ENCODE results near the gene TRMO.

TRMO gene

DNA sequence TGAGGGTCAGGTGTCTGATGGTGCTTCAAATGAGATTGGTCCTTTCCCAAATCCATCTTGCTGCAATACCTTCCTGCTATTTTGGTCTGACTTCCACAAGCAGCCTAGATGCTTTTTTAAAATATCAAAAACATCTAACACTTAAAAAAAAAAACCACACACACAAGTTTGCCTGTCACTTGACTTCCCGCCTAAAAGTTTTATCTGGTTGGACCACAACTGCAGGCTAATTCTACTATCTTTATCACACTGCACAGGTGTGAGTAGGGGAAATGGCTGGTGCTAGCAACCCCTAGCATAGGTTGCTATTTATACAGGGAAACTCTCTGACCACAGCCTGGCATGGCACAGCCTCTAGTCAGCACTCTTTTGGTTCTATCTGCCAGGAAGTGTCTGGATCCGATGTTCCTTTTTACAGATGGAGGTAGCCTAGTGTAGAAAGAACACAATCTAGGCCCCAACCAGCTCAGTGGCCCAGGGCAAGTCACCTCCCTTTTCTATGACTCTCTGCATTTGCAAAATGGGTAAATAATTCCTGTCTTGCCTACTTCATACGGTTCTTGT lies 15.9 kb upstream of the TRMO start, which contains the start of gene HEMGN:
Gene HEMGN, minus strand, starts transcription at position 92 of the 564 bp plus-strand sequence. Its CDS starts 36 bp downstream, at position 56.
- DNase-seq (ENCODE audit: low spot score): peak; percentile 94

- peak; percentile 55 for DNase-seq (ENCODE audit: low spot score)
These were observed 14.7 kb upstream of the TRMO start for GRCh38 chr9:97936998-97937397.

GRCh38 chr9:97935276-97935675 lies 13.0 kb upstream of the TRMO start:
- peak; percentile 23 for DNase-seq (ENCODE audit: low spot score)

DNA sequence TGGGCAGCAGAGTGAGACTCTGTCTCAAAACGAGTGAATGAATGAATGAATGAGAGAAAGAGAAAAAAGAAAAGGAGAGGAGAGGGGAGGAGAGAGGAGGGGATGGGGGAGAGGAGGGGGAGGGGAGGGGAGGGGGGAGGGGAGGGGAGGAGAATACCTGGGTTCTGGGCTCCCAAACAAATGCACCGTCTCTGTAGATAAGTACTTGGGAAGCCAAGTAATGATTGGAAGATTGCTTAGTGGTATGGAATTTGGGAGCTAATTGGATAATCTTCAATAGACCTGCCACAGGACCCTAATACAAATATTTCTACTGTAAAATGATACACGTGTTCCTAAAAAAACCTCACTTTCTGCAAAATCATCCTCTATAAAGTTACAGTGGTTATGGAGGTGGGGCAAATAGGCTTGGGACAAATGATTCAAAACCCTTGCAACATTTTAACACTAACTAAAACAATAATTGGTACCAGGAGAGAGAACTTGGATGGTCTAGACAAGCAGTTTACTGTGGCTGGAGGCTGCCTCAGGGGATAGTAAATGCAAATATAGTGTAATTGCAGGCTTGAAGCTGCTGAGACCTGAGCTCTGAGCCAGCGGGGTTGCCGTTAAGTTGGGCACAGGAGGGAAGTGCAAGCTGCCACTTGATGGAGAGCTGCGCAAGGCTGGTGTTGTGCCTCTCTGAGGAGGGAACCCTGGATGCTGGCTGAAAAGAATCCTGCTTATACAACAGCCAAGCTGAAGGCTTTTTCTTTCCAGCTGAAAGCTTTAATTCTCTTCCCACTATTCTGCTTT lies 12.2 kb upstream of the TRMO start:
- DNase-seq (ENCODE audit: low spot score): peak; percentile 47

DNA sequence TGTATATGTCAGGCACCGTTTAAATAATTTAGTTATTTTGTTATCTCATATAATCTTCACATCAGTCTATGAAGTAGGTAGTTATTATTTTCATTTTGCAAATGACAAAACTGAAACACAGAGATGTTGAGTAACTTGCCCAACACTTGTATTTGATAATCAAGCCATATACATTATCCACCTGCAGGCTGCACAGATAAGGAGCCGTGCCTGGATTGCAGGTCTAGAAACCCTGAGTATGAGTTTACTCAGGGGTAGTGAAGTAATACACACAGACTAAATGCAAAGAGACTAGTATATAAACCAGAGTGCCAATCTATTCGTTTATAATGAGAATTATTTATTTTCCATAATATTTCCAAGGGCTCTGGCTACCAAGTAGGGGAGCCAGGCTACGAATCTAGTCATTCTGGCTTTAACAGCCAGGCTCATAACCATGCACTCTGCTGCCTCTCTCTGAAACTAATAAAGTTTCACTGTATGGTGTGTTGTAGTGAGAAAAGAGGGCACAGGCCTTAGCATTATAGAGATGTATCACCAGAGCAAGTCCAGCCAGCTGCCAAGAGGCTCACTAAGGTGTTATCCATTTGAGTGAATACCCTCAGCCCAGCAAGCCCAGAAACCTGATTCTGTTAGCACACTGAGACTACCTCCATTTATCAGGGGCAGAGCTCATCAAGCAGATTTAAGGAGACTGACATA lies 11.1 kb upstream of the TRMO start:
- peak; percentile 43 for DNase-seq (ENCODE audit: low spot score)

- no peak for DNase-seq (ENCODE audit: low spot score)
These were observed 8.7 kb upstream of the TRMO start for GRCh38 chr9:97930972-97931371.

DNA sequence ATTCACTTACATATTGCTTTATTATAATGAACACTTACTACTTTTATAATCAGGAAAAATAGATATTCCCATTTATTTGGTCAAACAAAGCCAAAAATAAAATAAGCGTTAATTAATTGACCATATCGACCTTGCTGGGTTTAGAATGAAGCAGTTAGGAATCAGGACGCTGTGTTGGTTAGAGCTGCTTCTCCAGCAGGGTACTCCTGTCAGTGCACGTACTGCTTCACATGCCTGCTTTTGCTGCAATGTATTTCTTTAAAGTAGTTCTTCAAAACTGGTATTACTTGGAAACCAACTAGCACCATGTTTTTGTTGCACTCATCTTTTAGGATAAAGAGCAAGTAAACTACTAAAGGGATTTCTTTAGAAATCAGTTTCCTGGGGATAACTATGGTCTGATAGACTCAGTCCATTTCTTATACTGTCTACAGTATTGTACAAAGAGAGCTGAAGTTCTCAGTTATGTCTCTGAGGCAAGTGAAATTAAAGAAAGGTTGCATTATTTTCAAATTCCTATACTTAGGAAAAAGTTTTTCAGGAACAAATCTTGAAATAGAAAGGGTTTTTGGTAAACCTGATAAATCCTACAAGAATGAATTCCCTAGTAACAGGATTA lies 6.8 kb upstream of the TRMO start:
- peak; percentile 26 for DNase-seq (ENCODE audit: low spot score)

GRCh38 chr9:97925497-97926334 lies 3.4 kb upstream of the TRMO start:
- DNase-seq (ENCODE audit: low spot score): peak; percentile 15

DNA sequence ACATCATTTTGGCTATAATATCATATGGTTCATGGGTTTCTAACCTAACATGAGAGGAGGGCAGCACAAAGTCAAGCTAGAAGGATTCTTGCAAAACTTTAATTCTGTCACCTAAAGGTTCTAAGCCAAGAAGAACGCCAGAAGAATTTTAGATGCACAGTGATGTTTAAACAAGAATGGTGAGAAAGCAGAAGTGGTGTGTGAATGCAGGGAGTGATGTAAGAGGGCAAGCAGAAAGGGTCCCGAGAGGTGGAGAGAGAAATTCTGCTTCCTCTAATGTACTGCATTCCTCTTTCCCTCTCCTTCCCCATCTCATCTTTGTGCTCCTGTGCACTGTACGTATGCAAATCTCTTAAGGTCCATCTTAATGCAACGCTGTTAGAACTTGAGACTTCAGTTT lies 2.1 kb upstream of the TRMO start:
- peak; percentile 30 for DNase-seq (ENCODE audit: low spot score)

DNA sequence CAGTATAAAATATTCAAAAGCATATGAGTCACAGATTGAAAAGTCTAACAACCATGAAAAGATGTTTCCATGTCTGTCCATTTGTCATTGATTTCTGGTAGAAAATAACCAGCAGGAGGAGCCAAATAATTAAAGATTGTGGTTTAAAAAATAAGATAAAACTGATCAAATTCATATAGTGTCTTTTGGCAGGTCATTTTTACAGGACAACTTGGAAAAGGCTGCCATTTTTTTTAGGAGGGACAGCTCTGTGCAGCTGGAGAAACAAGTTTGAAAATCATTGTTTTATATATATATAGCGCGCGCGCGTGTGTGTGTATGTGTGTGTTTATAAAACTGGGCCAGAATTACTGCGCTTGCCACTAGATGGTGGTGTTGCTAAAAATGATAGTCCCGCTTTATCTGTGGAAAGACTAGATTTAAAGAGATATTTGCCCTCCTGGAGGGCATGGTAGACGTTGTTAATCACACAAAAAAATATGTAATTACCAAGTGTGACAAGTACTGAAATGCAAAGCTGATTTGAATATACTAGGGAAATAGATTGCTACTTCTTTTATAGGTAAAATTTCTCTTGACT lies 1.3 kb upstream of the TRMO start:
- peak; percentile 87 for DNase-seq (ENCODE audit: low spot score)

- DNase-seq (ENCODE audit: low spot score): no peak
These were observed 3.0 kb downstream of the TRMO start for GRCh38 chr9:97919217-97919813.

DNA sequence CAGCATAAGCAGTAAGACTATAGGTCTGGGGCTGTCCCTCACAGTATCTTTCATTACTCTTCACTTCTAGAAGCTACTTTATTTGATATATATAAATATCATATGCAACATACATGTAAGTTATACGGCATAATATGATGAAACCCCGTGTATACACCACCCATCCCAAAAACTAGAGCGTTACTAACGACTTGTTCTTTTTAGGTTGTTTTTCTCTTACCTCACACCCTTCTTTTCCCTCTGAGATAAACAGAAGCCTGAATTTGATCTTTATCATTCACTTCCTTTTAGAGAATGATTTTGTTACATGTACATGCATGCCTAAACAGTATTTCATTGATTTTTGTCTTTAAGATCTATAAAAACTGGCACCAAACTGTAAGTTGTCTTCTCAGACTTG lies 3.7 kb downstream of the TRMO start:
- no peak for DNase-seq (ENCODE audit: low spot score)

DNA sequence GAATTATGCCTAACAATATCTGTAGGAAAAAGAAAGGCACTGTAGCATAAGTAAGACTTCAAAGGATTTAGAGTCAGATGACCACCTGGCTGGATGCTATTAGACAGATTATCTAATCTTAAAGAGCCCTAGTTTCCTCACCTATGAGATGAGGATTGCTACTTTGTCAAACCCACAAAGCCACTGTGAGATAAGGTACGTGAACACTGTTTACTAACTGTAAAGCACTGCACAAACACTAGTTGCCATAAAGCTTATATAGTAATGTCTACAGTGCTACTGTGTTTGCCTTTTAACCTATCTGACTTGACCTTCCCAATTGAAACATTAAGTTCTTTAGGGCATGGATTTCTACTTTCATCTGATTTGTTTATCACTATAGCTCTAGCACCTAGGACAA lies 10.3 kb downstream of the TRMO start:
- no peak for DNase-seq (ENCODE audit: low spot score)

DNA sequence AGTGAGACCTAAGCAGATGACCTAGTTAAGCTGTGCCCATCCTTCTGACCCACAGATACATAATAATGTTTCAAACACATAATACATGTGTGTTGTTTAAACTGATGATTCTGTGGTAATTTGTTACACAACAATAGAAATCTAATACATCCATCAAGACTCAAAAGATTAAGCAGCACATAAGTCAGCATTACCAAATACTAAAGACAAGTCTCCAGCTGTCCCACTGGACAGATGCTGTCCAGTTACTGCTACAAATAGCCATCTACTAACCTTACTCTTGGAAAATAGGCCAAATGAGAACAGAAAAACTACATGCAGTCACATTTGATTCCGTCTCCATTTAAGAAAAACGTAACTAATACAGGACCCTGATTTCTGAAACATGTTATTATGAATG lies 10.8 kb downstream of the TRMO start:
- no peak for DNase-seq (ENCODE audit: low spot score)

DNA sequence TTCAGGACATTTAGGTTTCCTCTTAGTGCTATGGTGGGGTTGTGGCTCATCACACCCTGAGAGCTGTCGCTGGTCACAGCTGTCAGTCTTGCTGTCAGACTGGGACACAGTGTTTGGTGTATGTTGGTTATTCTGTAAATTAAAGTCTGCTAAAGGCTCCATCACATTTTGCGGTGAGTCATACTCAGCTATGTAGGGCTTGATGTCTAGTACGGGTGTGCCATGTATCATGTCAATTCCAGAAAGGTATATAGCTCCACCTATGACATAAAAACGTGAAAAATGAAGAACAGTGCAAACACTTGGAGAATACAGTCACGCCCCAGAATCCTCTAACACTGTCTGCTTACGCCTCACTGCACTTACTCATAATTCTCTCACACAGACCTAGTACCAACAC lies 11.9 kb downstream of the TRMO start:
- no peak for DNase-seq (ENCODE audit: low spot score)

GRCh38 chr9:97908705-97909104 lies 13.6 kb downstream of the TRMO start:
- DNase-seq (ENCODE audit: low spot score): no peak

DNA sequence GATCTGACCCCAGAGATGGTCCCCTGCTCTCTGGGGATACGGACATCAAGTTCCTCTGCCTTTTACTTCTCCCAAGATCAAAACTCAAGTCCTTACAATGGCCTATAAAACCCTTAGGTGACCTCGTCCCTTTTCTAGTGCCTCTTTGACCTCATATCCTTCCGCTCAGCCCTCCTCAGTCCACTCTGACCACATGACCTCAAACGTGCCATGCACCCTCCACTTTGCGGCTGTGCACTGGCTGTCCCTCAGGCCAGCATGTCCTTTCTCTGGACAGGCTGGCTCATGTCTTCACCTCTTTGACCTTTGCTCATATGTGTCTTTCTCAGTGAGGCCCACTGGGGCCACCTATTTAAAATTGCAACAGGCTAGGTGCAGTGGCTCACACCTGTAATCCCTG lies 14.7 kb downstream of the TRMO start:
- no peak for DNase-seq (ENCODE audit: low spot score)

GRCh38 chr9:97907046-97907445 lies 15.3 kb downstream of the TRMO start:
- no peak for DNase-seq (ENCODE audit: low spot score)

GRCh38 chr9:97906236-97906831 lies 16.0 kb downstream of the TRMO start:
- DNase-seq (ENCODE audit: low spot score): no peak

GRCh38 chr9:97905228-97905627 lies 17.1 kb downstream of the TRMO start:
- DNase-seq (ENCODE audit: low spot score): no peak

GRCh38 chr9:97904725-97905124 lies 17.6 kb downstream of the TRMO start:
- DNase-seq (ENCODE audit: low spot score): no peak

All from hematopoietic multipotent progenitor cell treated with erythropoietin and hydrocortisone succinate and interleukin-3 and kit ligand, for 15 days (in vitro differentiated cells).